ENCODE data around the gene TTC32.

The TTC32 gene

GRCh38 chr2:19876751-19877150 is 25.0 kb downstream of the TTC32 start:
- H3K4me1 ChIP-seq (ENCODE audit: control insufficient read depth in 1 of 2, insufficient read depth in 1 of 2, low read depth in 1 of 2, low read length in 1 of 2) = no peaks in the 10 kb centered on the region
- H3K27me3 ChIP-seq = peaks cover 4% of the 10 kb centered on the region
- H3K4me3 ChIP-seq (ENCODE audit: low read depth in 1 of 2, low read length in 1 of 2) = no peak overlapping the region
- peaks cover 9% of the 10 kb centered on the region for H3K36me3 ChIP-seq
- no peaks in the 10 kb centered on the region for H3K9me3 ChIP-seq
- no peak overlapping the region for H3K27ac ChIP-seq
- no peak for TF ChIP-seq CTCF (IDR thresholded peaks at IDR 0.05)

GRCh38 chr2:19875280-19875679 is 26.5 kb downstream of the TTC32 start:
- Histone ChIP-seq H3K9me3 (no peaks in the 10 kb centered on the region), H3K27me3 (no peaks in the 10 kb centered on the region), H3K4me1 (ENCODE audit: control insufficient read depth in 1 of 2, insufficient read depth in 1 of 2, low read depth in 1 of 2, low read length in 1 of 2) (no peaks in the 10 kb centered on the region), H3K4me3 (ENCODE audit: low read depth in 1 of 2, low read length in 1 of 2) (no peak overlapping the region), H3K27ac (no peak overlapping the region), H3K36me3 (peaks cover 14% of the 10 kb centered on the region)
- no peak for TF ChIP-seq CTCF (IDR thresholded peaks at IDR 0.05)

GRCh38 chr2:19874726-19875125 is 27.1 kb downstream of the TTC32 start:
- H3K27ac ChIP-seq = no peak overlapping the region
- no peaks in the 10 kb centered on the region for H3K27me3 ChIP-seq
- H3K9me3 ChIP-seq = no peaks in the 10 kb centered on the region
- no peak overlapping the region for H3K4me3 ChIP-seq (ENCODE audit: low read depth in 1 of 2, low read length in 1 of 2)
- H3K36me3 ChIP-seq = peaks cover 14% of the 10 kb centered on the region
- TF ChIP-seq CTCF (IDR thresholded peaks at IDR 0.05) = no peak
- no peaks in the 10 kb centered on the region for H3K4me1 ChIP-seq (ENCODE audit: control insufficient read depth in 1 of 2, insufficient read depth in 1 of 2, low read depth in 1 of 2, low read length in 1 of 2)

DNA sequence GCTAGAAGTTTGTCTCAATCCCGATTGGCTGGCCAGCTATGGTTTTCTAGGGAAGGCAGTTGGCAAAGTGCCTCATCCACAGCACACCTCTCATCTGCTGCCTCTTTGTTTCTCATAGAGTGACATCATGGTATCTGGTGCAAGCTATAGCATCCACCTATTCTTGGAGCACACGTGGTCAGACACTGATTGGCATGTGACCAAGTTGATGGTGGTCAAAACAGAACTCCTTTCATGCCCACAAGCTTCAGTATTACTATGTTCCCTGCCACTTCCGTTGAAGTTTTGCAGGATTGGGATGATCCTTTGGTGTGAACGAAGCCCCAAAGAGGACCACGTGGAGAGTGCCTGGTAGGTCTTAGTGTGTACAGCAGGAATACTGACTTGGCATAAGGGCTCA is 28.8 kb downstream of the TTC32 start:
- Histone ChIP-seq H3K9me3 (no peaks in the 10 kb centered on the region), H3K4me3 (ENCODE audit: low read depth in 1 of 2, low read length in 1 of 2) (no peak overlapping the region), H3K36me3 (peaks cover 14% of the 10 kb centered on the region), H3K4me1 (ENCODE audit: control insufficient read depth in 1 of 2, insufficient read depth in 1 of 2, low read depth in 1 of 2, low read length in 1 of 2) (peaks cover 5 to 13% of the 10 kb centered on the region in 2 experiments), H3K27ac (no peak overlapping the region), H3K27me3 (peaks cover 11% of the 10 kb centered on the region)
- TF ChIP-seq CTCF (IDR thresholded peaks at IDR 0.05) = no peak

DNA sequence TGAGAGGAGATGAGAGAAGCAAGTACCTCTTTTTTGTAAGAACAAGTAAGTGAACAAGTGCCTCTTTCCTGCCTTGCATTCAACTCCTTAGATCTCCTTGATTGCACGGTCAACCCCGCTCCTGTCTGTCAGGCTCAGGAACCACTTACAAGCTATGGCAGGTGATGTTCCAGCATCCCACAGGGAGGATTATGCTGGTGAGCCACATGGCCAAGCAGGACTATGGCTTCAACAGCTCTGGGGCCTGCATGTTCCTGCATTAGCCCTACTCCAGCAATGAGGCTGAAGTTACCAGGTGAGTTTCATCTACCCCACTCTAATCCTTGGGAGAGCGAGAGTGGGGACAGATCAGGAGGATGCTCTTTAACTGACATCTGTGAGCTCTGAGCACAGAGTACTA is 29.5 kb downstream of the TTC32 start:
- Histone ChIP-seq H3K27ac (no peak overlapping the region), H3K9me3 (no peaks in the 10 kb centered on the region), H3K4me1 (ENCODE audit: control insufficient read depth in 1 of 2, insufficient read depth in 1 of 2, low read depth in 1 of 2, low read length in 1 of 2) (peaks cover 7 to 13% of the 10 kb centered on the region in 2 experiments), H3K4me3 (ENCODE audit: low read depth in 1 of 2, low read length in 1 of 2) (no peak overlapping the region), H3K27me3 (peaks cover 18% of the 10 kb centered on the region), H3K36me3 (peaks cover 14% of the 10 kb centered on the region)
- TF ChIP-seq CTCF (IDR thresholded peaks at IDR 0.05) = no peak

DNA sequence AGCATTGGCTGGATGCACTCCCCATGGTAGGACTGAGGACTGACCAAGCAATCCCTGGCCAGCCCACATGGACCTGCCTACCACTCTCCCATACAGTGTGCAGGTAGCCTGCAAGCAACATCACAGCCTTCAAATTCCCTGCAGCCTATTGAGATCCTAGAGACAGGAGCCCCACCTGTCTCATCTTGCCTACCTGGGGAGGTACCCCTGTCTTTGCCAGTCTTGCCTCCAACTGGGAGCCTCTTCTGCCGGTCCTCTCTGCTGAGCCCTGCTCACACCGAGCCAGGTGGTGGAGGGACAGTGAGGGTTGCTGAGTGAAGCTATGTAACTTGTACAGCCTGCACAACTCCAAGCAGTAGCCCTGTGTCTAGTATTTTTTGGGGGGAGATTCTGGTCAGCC is 29.9 kb downstream of the TTC32 start:
- H3K4me1 ChIP-seq (ENCODE audit: control insufficient read depth in 1 of 2, insufficient read depth in 1 of 2, low read depth in 1 of 2, low read length in 1 of 2) = peaks cover 7 to 13% of the 10 kb centered on the region in 2 experiments
- no peak overlapping the region for H3K27ac ChIP-seq
- H3K27me3 ChIP-seq = peaks cover 23% of the 10 kb centered on the region
- TF ChIP-seq CTCF (IDR thresholded peaks at IDR 0.05) = no peak
- H3K4me3 ChIP-seq (ENCODE audit: low read depth in 1 of 2, low read length in 1 of 2) = no peak overlapping the region
- peaks cover 14% of the 10 kb centered on the region for H3K36me3 ChIP-seq
- H3K9me3 ChIP-seq = no peaks in the 10 kb centered on the region
